Non-pigmented ciliary epithelial cell (primary cell): Measurements from ENCODE around the gene TMEM273.
"Not testable (repeated sequence)": the region's sequence is repeated elsewhere in the genome, so short reads cannot be mapped to it uniquely, and the experiment has no call there.

ENCODE experiments used
- DNase-seq: peaks from one replicate; pipeline ENCODE4 v3.0.0-alpha.2; 2010; ENCODE audit warnings: low read depth

Gene TMEM273

GRCh38 chr10:49204119-49204518 is 15.9 kb upstream of the TMEM273 start:
- DNase-seq = no peak

- no peak for DNase-seq
These were observed 14.1 kb upstream of the TMEM273 start for GRCh38 chr10:49202266-49202665.

DNA sequence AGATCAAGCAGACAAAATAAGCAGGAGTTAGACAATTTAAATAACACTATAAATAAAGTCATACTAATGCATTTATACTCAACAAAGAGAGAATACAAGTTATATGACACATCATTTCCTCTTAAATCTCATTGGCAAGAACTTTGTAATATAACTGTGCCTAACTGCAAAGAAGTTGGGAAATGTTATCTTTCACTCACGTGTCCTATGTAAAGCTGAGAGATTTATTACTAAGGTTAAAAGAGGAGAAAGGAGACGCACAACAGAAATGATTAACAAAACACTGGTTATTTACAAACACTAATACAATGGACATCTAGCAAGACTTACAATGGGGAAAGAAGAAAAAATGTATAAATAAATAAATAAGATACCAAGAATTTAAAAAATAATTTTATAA is 12.7 kb upstream of the TMEM273 start:
- DNase-seq = no peak

GRCh38 chr10:49197171-49197570 is 9.0 kb upstream of the TMEM273 start:
- DNase-seq = no peak

DNA sequence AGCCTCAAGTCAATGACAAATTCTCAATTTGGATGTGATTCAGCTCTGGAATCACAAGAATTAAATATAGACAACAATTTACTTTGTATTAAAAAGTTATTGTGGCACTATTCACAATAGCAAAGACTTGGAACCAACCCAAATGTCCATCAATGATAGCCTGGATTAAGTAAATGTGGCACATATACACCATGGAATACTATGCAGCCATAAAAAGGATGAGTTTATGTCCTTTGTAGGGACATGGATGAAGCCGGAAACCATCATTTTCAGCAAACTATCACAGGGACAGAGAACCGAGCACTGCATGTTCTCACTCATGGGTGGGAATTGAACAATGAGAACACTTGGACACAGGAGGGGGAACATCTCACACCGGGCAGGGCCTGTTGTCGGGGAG is 7.7 kb upstream of the TMEM273 start:
- not testable (repeated sequence) for DNase-seq

- no peak for DNase-seq
These were observed 6.2 kb upstream of the TMEM273 start for GRCh38 chr10:49194212-49194920.

DNA sequence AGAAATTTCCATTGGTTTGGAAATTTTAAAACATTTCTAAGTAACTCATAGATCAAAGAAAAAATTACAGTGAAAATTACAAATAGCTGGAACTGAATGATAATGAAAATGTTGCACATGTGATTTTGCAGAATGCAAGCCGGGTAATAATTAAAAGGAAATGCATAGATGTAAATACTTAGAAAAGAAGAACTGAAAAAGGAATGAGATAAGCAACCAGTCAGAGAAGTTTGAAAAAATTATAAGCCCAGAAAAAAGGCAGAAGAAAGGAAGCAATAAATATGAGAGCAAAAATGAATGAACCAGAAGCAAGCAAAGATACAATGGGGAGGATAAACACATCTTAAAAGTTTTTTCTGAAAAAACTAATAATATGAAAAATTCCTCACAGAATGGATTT is 3.2 kb upstream of the TMEM273 start:
- no peak for DNase-seq

DNA sequence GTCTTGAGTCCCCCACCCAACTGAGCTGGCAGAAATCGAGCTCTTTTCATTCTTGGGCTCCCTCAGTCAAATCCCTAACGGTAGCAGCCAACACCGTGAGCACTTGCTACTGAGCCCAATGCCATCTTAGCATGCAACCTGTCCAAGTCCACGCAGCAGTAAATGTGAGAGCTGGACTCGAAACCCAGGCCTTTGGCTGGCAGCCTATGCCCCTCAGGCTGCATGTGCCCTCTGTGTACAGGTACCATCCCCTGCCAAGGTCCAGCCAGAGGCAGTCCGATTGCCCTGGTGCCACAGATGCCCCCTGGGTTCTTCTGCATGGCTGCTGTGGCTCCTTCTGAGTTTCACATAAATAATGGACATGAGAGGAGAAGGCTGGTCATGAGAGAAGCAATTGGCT is 1.2 kb upstream of the TMEM273 start:
- DNase-seq = no peak

GRCh38 chr10:49187044-49187484 is 1.1 kb downstream of the TMEM273 start:
- no peak for DNase-seq

GRCh38 chr10:49186613-49187012 is 1.6 kb downstream of the TMEM273 start:
- DNase-seq = no peak

GRCh38 chr10:49185213-49185612 is 3.0 kb downstream of the TMEM273 start:
- no peak for DNase-seq

DNA sequence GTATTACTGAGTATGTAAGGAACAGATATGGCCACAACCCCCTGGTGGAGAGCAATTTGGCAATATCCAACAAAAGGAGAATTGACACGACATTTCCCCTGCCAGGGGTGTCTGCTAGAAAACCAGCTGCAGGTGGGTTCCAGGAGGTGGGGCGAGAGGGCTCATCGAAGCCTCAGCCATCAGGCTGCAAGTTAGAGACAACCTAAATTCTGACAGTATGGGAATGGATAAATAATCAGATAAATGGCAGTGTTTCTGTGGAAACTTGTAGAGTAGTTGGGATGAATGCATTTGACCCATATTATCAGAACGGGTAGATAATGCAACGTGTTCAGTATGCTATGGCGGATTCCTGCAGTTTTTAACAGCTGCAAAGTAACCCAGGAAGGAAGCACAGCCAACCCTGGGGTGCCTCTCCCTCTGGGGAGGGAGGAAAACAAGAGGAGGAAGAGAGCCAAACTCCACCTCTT is 3.5 kb downstream of the TMEM273 start:
- no peak for DNase-seq

GRCh38 chr10:49183596-49184542 is 4.3 kb downstream of the TMEM273 start:
- DNase-seq = no peak

DNA sequence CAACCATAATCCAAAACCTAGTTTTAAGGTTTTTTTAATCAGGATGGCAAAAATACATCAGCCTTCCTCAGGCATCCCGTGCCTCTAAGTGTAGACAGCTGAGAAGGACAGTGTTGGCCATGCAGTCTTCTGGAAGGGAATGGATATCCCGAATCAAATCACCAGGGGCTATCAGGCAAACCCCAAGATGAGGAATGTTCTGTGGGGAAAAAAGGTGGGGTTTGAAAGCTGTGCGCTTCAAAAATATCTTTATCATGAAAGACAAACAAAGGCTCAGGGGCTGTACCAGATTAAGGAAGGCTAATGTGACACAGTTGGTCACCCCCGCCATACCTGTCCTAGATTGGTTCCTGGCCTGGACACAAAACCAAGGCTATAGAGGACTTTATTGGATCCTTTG is 5.4 kb downstream of the TMEM273 start:
- no peak for DNase-seq

- DNase-seq = no peak
These were observed 7.7 kb downstream of the TMEM273 start for GRCh38 chr10:49180444-49180860.

DNA sequence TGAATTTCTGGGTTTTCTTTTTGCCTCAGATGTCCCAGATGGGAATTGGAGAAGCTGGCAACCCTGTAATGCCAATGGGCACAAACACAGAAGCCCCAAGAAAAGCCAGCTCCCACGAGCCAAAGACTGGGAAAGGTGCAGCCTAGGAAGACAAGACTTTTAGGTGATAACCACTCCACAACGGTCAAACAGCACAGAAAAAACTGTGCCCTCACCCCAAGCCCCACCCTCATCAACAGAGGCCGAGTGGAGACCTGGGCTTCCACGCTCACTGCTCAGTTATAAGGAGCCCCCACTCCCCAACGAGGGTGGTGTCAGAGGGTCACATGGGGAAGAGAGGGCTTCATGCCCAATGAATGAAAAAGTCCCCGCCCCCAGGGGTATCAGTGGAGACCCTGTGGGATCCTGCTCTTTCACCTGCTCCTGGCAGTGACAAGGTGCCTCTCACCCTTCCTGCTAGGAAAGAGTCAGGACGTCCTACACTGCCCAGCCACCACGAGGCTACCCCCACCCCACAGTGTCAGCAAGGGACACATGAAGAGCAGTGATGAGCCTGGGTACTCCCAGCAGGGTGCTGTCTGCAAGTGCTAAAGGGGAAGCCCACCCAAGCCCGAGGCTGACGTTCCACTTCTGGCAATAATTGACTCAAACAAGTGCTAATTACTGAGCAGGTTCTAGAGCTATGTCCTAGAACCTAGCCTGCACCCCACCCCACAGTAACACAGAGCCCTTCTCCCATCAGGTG is 8.3 kb downstream of the TMEM273 start:
- DNase-seq = no peak

DNA sequence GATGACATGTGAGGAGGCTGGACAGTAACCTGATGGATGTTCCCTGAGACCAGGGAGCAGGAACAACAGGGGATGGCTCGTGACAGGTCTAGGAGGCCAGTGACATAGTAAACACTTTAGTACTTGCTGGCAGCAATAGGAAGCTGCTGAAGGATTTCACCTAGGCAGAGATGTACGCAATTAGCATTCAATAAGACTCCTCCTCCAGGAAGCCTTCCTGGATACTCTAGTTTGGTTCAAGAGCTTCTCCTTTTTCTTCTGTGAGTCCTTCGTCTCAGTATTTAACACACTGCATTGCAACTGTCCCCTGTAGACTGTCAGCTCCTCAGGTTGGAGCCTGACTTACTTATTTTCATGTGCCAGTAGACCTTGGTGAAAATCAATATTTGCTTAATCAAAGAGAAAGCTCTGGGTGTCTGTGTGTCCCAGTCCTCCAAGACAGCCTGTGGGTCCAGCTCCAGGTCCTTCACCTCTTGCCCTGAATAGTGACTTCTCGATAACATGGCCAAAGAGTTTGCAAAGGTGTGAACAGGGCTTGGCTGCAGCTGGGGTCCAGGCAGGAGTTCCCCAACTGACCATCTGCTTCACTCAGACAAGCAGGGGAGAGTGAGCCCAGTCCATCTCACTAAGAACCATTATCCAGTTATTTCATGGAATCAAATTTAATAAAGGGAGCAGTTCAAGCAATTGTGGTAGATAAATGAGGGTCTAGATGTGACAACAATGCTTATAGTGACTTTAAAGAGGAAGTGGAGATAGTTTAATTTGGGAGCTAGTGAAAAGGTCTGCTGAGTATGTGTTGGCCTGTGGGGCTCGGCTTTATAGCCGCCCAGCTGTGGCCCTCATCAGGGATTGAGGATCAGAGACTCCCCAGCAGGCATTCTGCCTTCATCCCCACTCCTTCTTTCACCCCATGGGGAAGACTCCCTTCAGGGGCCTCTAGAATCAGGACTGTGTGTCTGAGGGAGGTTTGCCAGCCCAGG is 9.4 kb downstream of the TMEM273 start:
- no peak for DNase-seq

- peak; percentile 76 for DNase-seq
These were observed 10.5 kb downstream of the TMEM273 start for GRCh38 chr10:49177391-49178355.

DNA sequence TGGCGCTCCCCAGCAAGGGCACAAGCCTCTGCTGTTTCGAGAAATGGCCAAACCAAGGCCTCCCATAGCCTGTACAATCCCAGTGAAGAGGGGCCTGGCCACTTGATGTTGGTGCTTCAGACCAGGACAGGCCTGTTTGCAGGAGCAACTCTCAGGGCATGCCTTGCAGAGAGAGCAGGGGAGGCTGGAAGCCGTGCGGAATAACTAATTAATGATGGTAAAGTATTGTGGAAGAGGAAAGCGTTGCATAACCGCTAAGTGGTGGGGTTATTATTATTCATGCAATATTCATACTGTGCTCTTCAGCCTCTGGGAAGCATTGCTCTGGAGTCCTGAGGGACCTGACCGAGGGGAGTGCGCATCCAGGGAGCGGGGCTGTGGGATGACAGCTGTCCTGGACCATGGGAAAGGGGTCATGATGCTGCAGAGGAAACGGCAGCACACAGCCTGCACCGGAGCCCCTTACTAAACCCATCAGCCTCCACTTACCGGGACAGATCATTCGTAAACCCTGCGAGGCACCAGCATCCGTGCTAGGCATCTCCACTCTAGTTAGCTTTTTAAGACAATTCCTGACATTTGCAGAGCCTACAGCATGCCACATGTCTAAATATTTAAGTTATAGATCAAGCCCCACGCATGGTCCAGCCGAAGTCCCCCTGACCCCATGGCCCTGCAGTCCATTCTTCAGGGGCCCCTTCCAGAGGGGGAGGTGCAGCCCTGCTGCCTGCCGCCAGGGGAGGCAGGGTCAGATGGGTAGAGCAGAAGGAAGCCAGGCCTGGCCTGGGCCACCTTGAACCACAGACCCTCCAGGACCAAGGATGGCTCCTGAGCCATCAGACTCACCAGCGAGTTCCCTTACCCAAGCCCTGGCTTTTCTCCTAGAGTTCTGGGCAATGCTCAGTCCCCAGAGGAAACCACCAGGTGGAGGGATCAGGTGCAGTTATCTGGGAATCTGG is 11.6 kb downstream of the TMEM273 start:
- no peak for DNase-seq
